VCaP (cell line): ENCODE results near the gene PADI1.

Experiments used
- H3K27ac ChIP-seq: fragments of 450-650 bp; 2 replicates; pipeline ENCODE4 v1.5.1; 2017
- CTCF ChIP-seq: fragments of 450-650 bp; conservative IDR thresholded peaks from 2 replicates; pipeline ENCODE4 v1.5.1; 2017; ENCODE audit warnings: mild to moderate bottlenecking, moderate library complexity

PADI1 gene

DNA sequence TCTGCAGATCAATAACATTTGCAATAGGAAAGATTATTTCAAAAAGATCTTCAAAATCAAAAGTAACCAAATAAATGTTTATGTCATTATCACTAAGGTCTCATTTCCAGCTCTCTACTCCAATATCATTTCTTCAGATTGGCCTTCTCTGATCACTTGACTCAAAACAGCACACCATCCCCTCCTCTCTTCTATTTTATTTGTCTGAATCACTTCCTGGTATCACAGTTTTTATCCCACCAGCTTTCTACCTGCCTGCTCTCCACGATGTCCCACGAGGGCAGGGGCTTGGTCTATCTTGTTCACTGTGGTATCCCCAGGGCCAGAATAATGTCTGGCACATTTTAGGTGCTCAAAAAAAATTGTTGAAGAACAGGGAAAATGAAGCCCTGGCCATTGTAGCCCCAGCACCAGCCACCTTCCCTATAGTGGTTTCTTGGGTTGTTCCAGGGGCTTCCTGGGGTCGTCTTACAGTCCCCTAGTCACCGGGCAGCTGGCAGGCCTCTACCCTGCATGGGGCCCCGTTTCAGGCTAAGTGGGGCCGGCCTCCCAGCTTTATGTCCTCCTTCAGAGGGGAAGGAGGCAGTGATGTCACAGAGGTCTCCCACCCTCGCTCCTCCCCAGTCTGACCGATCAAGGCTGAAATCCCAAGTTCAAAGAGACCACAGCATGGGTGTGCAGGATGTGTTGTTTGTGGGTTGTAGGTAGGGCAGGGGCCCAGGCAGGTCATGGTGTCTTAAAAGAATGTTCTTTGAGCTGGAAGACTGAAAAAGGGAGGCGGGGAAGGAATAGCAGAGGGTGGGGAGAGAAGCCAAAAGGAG lies 3.5 kb upstream of the PADI1 start:
- no peak overlapping the region for H3K27ac ChIP-seq
- TF ChIP-seq CTCF, result no peak

- H3K27ac ChIP-seq, result no peak overlapping the region
- TF ChIP-seq CTCF, result no peak
Observed at GRCh38 chr1:17205652-17206051, 724 bp downstream of the PADI1 start.

GRCh38 chr1:17206196-17206595 lies 1.3 kb downstream of the PADI1 start:
- no peak for TF ChIP-seq CTCF
- H3K27ac ChIP-seq, result no peak overlapping the region

DNA sequence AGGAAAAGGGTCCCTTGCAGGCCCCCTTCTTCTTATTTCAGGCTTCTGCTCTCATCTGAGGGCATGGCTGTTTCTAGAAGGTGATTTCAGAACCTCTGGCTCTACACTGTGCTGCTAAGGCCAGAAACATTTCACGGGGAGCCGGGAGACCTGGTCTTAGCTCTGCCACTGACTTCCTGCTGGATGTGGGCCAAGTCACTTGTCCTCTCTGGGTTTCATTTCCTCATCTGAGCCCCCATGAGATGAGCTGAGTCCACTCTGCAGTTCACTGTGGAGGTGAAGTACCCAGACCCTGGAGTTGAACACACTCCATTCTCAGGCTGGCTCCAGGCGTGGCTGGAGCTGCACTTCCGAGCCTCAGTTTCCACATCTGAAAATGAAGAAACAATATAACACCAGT lies 2.1 kb downstream of the PADI1 start:
- TF ChIP-seq CTCF, result no peak
- H3K27ac ChIP-seq, result no peak overlapping the region

DNA sequence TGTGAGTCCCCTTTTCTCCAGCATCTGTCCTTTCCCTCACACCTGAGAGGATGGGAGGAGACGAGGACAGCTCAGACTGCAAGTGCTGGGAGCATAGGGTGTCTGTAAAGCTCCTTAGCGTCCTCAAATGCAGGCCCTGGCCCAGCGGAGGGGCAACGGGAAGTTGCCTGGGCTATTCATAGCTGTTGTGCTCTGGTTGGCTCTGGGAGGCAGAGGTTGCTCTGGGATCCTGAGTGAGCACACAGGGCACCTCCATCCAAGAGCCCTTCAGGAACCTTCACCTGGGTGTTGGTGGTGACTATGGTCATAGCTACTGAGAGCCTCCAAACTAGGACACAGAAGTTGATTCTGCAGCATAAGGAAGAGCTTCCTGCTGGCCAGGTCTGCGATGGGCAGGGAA lies 2.6 kb downstream of the PADI1 start:
- no peak for TF ChIP-seq CTCF
- no peak overlapping the region for H3K27ac ChIP-seq

DNA sequence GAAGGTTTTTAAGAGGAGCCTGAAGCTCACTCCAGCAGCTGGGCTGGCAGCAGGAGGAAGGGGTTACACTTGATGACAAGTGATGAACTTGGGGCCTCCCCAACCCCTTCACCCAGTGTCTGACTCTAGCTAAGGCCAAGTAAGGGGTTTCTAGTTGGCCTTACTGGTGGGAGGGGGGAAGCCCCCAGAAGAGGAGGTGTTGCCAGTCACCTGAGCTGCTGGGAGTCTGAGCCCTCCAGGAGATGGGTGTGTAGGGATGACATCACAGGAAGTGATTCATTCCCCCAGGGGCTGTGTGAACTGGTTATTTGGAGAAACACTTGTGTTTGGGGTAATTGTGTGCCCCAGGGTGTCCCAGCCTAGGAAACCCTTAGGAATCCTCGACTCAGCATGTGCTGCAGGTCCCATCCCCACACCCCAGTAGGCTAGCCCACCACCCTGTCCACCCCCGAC lies 3.1 kb downstream of the PADI1 start:
- no peak overlapping the region for H3K27ac ChIP-seq
- TF ChIP-seq CTCF, result no peak

GRCh38 chr1:17208546-17208945 lies 3.6 kb downstream of the PADI1 start:
- no peak overlapping the region for H3K27ac ChIP-seq
- no peak for TF ChIP-seq CTCF
